H1 (cell line): ENCODE results near the gene MBD3. TPM values are rescaled to one million over a fixed set of nuclear protein-coding genes. Genes with fewer than 3 reads are reported as not detected.

Experiments used
- CTCF ChIA-PET: fragments of 300-600 bp; sonication (Branson Sonifier 250); formaldehyde crosslinking; loops from one replicate; lab custom pipeline; 2021; ENCODE audit not compliant: partially characterized antibody; lab: Charles Lee
- POLR2A ChIA-PET: fragments of 300-600 bp; sonication (Branson Sonifier 250); formaldehyde crosslinking; loops from one replicate; lab custom pipeline; 2021; ENCODE audit warnings: inconsistent platforms; ENCODE audit not compliant: partially characterized antibody; lab: Charles Lee
- DNase-seq, 2 experiments: peaks; one replicate each; pipeline versions ENCODE4 v3.0.0 to v3.0.0-alpha.2; 2010 to 2022; ENCODE audit warnings: low spot score in 2 of 2, low read depth in 1 of 2, mixed read lengths in 1 of 2
- FAIRE-seq: peaks from 2 replicates; lab custom pipeline; 2011; peaks lifted over from hg19 to GRCh38; lab: Jason Lieb, UNC
- H2AFZ ChIP-seq: 2 replicates; pipeline ENCODE4 v1.8.1; 2012; ENCODE audit warnings: low read length, inconsistent platforms
- H2AK5ac ChIP-seq: 2 replicates; pipeline ENCODE4 v1.6.1; 2013; ENCODE audit warnings: low read depth, low read length
- H2BK120ac ChIP-seq: replicated peaks from 2 replicates; pipeline ENCODE3; 2013; ENCODE audit warnings: low read depth, low read length, inconsistent platforms
- H2BK12ac ChIP-seq: 2 replicates; pipeline ENCODE4 v1.6.1; 2013; ENCODE audit warnings: low read depth, low read length
- H2BK15ac ChIP-seq: 2 replicates; pipeline ENCODE4 v1.6.1; 2013; ENCODE audit warnings: low read length
- H2BK20ac ChIP-seq: 2 replicates; pipeline ENCODE4 v1.6.1; 2013; ENCODE audit warnings: low read length
- H2BK5ac ChIP-seq: 2 replicates; pipeline ENCODE4 v1.6.1; 2013; ENCODE audit warnings: low read depth, low read length
- H3K14ac ChIP-seq: 2 replicates; pipeline ENCODE4 v1.6.1; 2013; ENCODE audit warnings: inconsistent platforms; ENCODE audit not compliant: insufficient read length
- H3K18ac ChIP-seq: 2 replicates; pipeline ENCODE4 v1.6.1; 2013; ENCODE audit warnings: low read length; ENCODE audit errors: extremely low read depth
- H3K23ac ChIP-seq: 2 replicates; pipeline ENCODE4 v1.6.1; 2013; ENCODE audit warnings: inconsistent platforms; ENCODE audit not compliant: insufficient read length
- H3K23me2 ChIP-seq: 2 replicates; pipeline ENCODE4 v1.6.1; 2013; ENCODE audit warnings: low read depth, low read length
- H3K27ac ChIP-seq: 2 replicates; pipeline ENCODE4 v1.6.1; 2011; ENCODE audit warnings: low read depth, low read length, inconsistent platforms
- H3K27me3 ChIP-seq, 4 experiments: replicated peaks in 1 of 4; 1 replicate in 1 of 4; 2 replicates in 3 of 4; pipeline versions ENCODE4 v1.6.1 to v1.8.1; 2011 to 2013; ENCODE audit warnings: low read length in 3 of 4, mild to moderate bottlenecking in 3 of 4, inconsistent platforms in 2 of 4, mixed read lengths in 2 of 4, moderate library complexity in 1 of 4; ENCODE audit not compliant: control insufficient read depth in 3 of 4, insufficient read depth in 3 of 4; ENCODE audit errors: extremely low read depth in 1 of 4
- H3K36me3 ChIP-seq, 4 experiments: 2 replicates each; pipeline versions ENCODE4 v1.6.1 to v1.8.1; 2011 to 2013; ENCODE audit warnings: mild to moderate bottlenecking in 4 of 4, low read length in 3 of 4, moderate library complexity in 2 of 4, control low read depth in 1 of 4, inconsistent platforms in 1 of 4; ENCODE audit not compliant: insufficient read depth in 4 of 4, control insufficient read depth in 2 of 4
- H3K4ac ChIP-seq: replicated peaks from 2 replicates; pipeline ENCODE3; 2013; ENCODE audit warnings: low read length, low read depth, mixed read lengths, inconsistent platforms; ENCODE audit not compliant: insufficient read length
- H3K4me1 ChIP-seq, 4 experiments: replicated peaks in 1 of 4; 1 replicate in 1 of 4; 2 replicates in 3 of 4; pipeline versions ENCODE4 v1.6.1 to v1.8.1; 2011 to 2013; ENCODE audit warnings: low read length in 3 of 4, inconsistent platforms in 2 of 4, mixed read lengths in 1 of 4; ENCODE audit not compliant: insufficient read depth in 4 of 4, control insufficient read depth in 3 of 4
- H3K4me2 ChIP-seq, 2 experiments: 2 replicates each; pipeline versions ENCODE4 v1.6.1 to v1.8.1; 2011 to 2013; ENCODE audit warnings: low read depth in 2 of 2, low read length in 2 of 2, control low read depth in 1 of 2, inconsistent platforms in 1 of 2, mild to moderate bottlenecking in 1 of 2; ENCODE audit not compliant: insufficient read depth in 1 of 2
- H3K4me3 ChIP-seq, 4 experiments: fragments of 200-600, 300-600 bp in 1 of 4; sonication (generic), shearing (Covaris generic), sonication (Bioruptor Twin) in 1 of 4; 2 replicates each; pipeline versions ENCODE4 v1.5.1 to v1.8.1; 2011 to 2016; ENCODE audit warnings: low read length in 4 of 4, low read depth in 3 of 4, control low read depth in 2 of 4, inconsistent platforms in 2 of 4, mild to moderate bottlenecking in 2 of 4, mixed read lengths in 1 of 4, moderate library complexity in 1 of 4; ENCODE audit not compliant: insufficient read depth in 2 of 4; ENCODE audit errors: extremely low read depth in 1 of 4
- H3K56ac ChIP-seq: replicated peaks from 2 replicates; pipeline ENCODE3; 2013; ENCODE audit warnings: low read depth, mild to moderate bottlenecking, mixed read lengths, low read length, inconsistent platforms; ENCODE audit not compliant: insufficient read length
- H3K79me1 ChIP-seq: 2 replicates; pipeline ENCODE4 v1.6.1; 2013; ENCODE audit warnings: low read depth, low read length, control low read depth
- H3K79me2 ChIP-seq, 2 experiments: 2 replicates each; pipeline versions ENCODE4 v1.6.1 to v1.8.1; 2012 to 2013; ENCODE audit warnings: low read length in 2 of 2, mild to moderate bottlenecking in 2 of 2, inconsistent platforms in 1 of 2; ENCODE audit not compliant: insufficient read depth in 2 of 2, control insufficient read depth in 1 of 2
- H3K9ac ChIP-seq, 4 experiments: replicated peaks in 1 of 4; 1 replicate in 1 of 4; 2 replicates in 3 of 4; pipeline versions ENCODE4 v1.6.1 to v1.8.1; 2011 to 2013; ENCODE audit warnings: low read depth in 3 of 4, low read length in 3 of 4, control low read depth in 2 of 4, mild to moderate bottlenecking in 2 of 4, moderate library complexity in 2 of 4, inconsistent platforms in 1 of 4; ENCODE audit errors: extremely low read depth in 1 of 4
- H3K9me3 ChIP-seq, 2 experiments: 2 replicates each; pipeline versions ENCODE4 v1.6.1 to v1.8.1; 2012 to 2013; ENCODE audit warnings: mild to moderate bottlenecking in 2 of 2, moderate library complexity in 2 of 2, control low read depth in 1 of 2, inconsistent platforms in 1 of 2, low read depth in 1 of 2, low read length in 1 of 2, mixed read lengths in 1 of 2; ENCODE audit not compliant: insufficient read depth in 2 of 2
- H4K20me1 ChIP-seq, 2 experiments: replicated peaks in 1 of 2; 2 replicates each; pipeline versions ENCODE3 to v1.8.1; 2011 to 2013; ENCODE audit warnings: inconsistent platforms in 2 of 2, low read length in 2 of 2, mild to moderate bottlenecking in 1 of 2; ENCODE audit not compliant: insufficient read depth in 2 of 2, control insufficient read depth in 1 of 2
- H4K5ac ChIP-seq: 2 replicates; pipeline ENCODE4 v1.6.1; 2013; ENCODE audit warnings: low read length, low read depth, mixed read lengths, inconsistent platforms; ENCODE audit not compliant: insufficient read length
- H4K8ac ChIP-seq: 2 replicates; pipeline ENCODE4 v1.8.0; 2013; ENCODE audit warnings: mild to moderate bottlenecking, moderate library complexity, low read length, inconsistent platforms; ENCODE audit not compliant: insufficient read depth; ENCODE audit errors: extremely low read depth
- H4K91ac ChIP-seq: replicated peaks from 2 replicates; pipeline ENCODE3; 2013; ENCODE audit warnings: low read length, mixed read lengths, inconsistent platforms; ENCODE audit not compliant: insufficient read length
- CHD1 ChIP-seq: IDR thresholded peaks from 2 replicates; pipeline ENCODE4 v1.6.1; 2012; ENCODE audit warnings: low read depth, low read length, improper control_type of control experiment
- FOSL1 ChIP-seq: IDR thresholded peaks from 2 replicates; pipeline ENCODE4 v1.6.1; 2011; ENCODE audit warnings: mild to moderate bottlenecking, low read depth, low read length, moderate library complexity; ENCODE audit not compliant: insufficient read depth
- HDAC2 ChIP-seq, 2 experiments: fragments of 300-600 bp in 1 of 2; sonication (generic) in 1 of 2; IDR thresholded peaks; 2 replicates each; pipeline ENCODE4 v1.6.1; 2011 to 2012; ENCODE audit warnings: low read depth in 2 of 2, low read length in 2 of 2, mild to moderate bottlenecking in 2 of 2, moderate library complexity in 2 of 2, borderline replicate concordance in 1 of 2, inconsistent platforms in 1 of 2
- JUND ChIP-seq: IDR thresholded peaks from 2 replicates; pipeline ENCODE4 v1.6.1; 2011; ENCODE audit warnings: mild to moderate bottlenecking, improper control_type of control experiment, low read length
- KDM4A ChIP-seq: IDR thresholded peaks from one replicate; pipeline ENCODE4 v1.7.1; 2012; ENCODE audit warnings: low read depth, mild to moderate bottlenecking, moderate library complexity, low read length, inconsistent platforms; ENCODE audit not compliant: severe bottlenecking
- RBBP5 ChIP-seq: IDR thresholded peaks from 2 replicates; pipeline ENCODE4 v1.7.1; 2012; ENCODE audit warnings: low read depth, mild to moderate bottlenecking, inconsistent platforms, low read length, moderate library complexity, borderline replicate concordance
- SAP30 ChIP-seq: fragments of 300-600 bp; sonication (generic); IDR thresholded peaks from 2 replicates; pipeline ENCODE4 v1.7.1; 2012; ENCODE audit warnings: low read length, moderate library complexity, mild to moderate bottlenecking, inconsistent platforms; ENCODE audit not compliant: insufficient read depth, insufficient replicate concordance
- whole genome bisulfite sequencing, 2 experiments: shearing (Covaris generic) in 1 of 2; methylation state at CpG; one replicate each; pipeline versions ENCODE4 v1.1.6 to v1.1.7; 2013 to 2015; ENCODE audit warnings: low lambda C conversion rate in 2 of 2, mixed read lengths in 2 of 2, inconsistent platforms in 1 of 2, low coverage in 1 of 2, missing lambda C conversion rate in 1 of 2; ENCODE audit not compliant: insufficient replicate concordance in 2 of 2, insufficient coverage in 1 of 2, insufficient read length in 1 of 2; ENCODE audit errors: extremely low coverage in 1 of 2, missing lambda C conversion rate in 1 of 2; 5-methylcytosine and 5-hydroxymethylcytosine counted together
- polyA plus RNA-seq, 7 experiments: library from polyadenylated mRNA; depleted of rRNA in 3 of 7; stranded (reverse) in 5 of 7; unstranded in 2 of 7; fragments of >200 nt in 5 of 7; fragments of 200-250 nt in 2 of 7; gene quantifications; 1 replicate in 5 of 7; 2 replicates in 1 of 7; 4 replicates in 1 of 7; pipeline versions ENCODE4 v1.2.1 to v1.2.3, GENCODE V29; 2011 to 2013; ENCODE audit warnings: missing spikeins in 2 of 7, mixed read lengths in 2 of 7
- total RNA-seq: library from RNA; stranded (reverse); fragmentation: NEBNext Ultra II Directional; extraction: Animal tissue kit (Norgen Biotek cat#: 25700); gene quantifications from 2 replicates; pipeline ENCODE4 v1.2.1, GENCODE V29; 2021

The MBD3 gene
- total and polyA plus RNA-seq, 2 of the 8 experiments (the other 6 are each of a cell fraction or from before 2014, with no cell fraction given): 88.2 to 110 TPM

DNA sequence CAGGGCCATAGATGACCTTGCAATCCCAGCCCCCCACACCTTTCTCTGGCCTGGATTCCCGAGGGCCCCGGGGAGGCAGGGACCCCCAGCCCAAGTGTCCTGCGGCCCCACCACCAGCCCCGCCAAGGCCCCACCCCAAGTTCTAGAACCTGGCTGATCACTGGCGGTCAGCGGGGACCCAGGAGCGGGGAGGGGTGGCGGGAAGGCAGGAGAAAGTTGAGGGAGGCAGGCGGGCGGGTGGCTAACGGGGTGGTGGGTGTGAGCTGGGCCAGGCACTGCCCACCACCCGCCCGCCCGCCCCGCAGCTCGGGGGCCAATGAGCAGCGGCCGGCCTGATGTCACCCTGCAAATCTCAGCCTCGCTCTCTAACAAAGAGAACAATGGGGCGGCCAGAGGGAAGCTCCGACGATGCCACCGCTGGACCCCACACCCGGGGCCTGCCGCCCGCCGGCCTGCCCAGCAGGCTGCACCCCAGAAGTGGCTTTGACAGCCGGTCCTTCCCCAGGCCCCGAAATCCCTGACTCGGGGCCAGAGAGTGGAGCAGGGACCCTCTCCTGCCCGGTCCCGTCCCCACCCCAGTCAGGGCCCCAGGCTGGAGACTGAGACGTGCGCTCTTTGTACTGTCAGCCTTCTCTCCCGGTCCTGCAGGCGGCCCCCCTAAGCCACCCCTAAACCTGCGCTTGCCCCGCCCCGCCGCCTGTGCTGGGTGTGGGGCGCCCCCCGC, 26.1 kb downstream of the MBD3 start:
- Histone ChIP-seq H2BK120ac (peak overlapping the region; percentile 83), H2AFZ (no peak overlapping the region), H4K8ac (peak overlapping the region; percentile 93; the same call in 1 of the 2 replicates), H3K9ac (peak overlapping the region; percentile 83 to 98 (median 94)), H3K23ac (no peak overlapping the region), H3K4me2 (peak overlapping the region; percentile 88 to 94), H2BK20ac (no peak overlapping the region), H3K14ac (no peak overlapping the region), H3K18ac (no peak overlapping the region; the same call in 1 of the 2 replicates), H2BK5ac (no peak overlapping the region; the same call in 1 of the 2 replicates), H3K36me3 (no peaks in the 10 kb centered on the region; a peak in 3 of 8 replicates), H3K9me3 (peaks cover 0 to 8% of the 10 kb centered on the region in 2 experiments; a peak in 2 of 4 replicates), H3K79me2 (peaks cover 12 to 51% of the 10 kb centered on the region in 2 experiments), H3K27ac (peak overlapping the region; percentile 91), H3K4me3 (peak overlapping the region; percentile 68 to 99 (median 85)), H3K27me3 (peaks cover 8 to 24% (median 14%) of the 10 kb centered on the region in 4 experiments), H3K4ac (peak overlapping the region; percentile 53), H3K79me1 (peaks cover 13% of the 10 kb centered on the region), H2BK15ac (no peak overlapping the region), H2AK5ac (0 out of 2 replicates have a peak overlapping the region, but pooled peaks have one; percentile 82), H2BK12ac (no peak overlapping the region), H4K91ac (peak overlapping the region; percentile 93), H4K20me1 (peaks cover 20 to 22% of the 10 kb centered on the region in 2 experiments), H3K4me1 (peaks cover 0 to 10% (median 7%) of the 10 kb centered on the region in 4 experiments; a peak in 6 of 7 replicates), H3K23me2 (peaks cover 3% of the 10 kb centered on the region; the same call in 1 of the 2 replicates), H4K5ac (peak overlapping the region; percentile 85), H3K56ac (peak overlapping the region; percentile 77)
- ChIA-PET POLR2A (interaction anchor here (0.8 to 3.0 kb wide), 13 partner anchors 8 to 122 kb away, joined by 3 to 18 read pairs (median 5); partner anchors contain the start of gene MBD3), CTCF (interaction anchor here (3.6 kb wide), 1 partner anchor 20 kb away, joined by 17 read pairs; no protein-coding TSS in a partner anchor)
- no peak for FAIRE-seq
- DNase-seq: peak; percentile 39 to 80
- 9% methylated on average over 20 of the region's 42 CpGs; no CpG with 5 or more reads in 1 of the 2 experiments for WGBS, 2 experiments
- TF ChIP-seq CHD1 (no peak), FOSL1 (no peak), KDM4A (peak; percentile 10), JUND (no peak), RBBP5 (no peak), HDAC2 (IDR thresholded peaks at IDR 0.05; ENCODE audit: borderline replicate concordance in 1 of 2, low read depth in 2 of 2, low read length in 2 of 2) (peak in 1 of 2 experiments; percentile 62; a peak in 1 of 4 replicates), SAP30 (no peak)
